ENCODE results near the gene IGFBP7.

DNA sequence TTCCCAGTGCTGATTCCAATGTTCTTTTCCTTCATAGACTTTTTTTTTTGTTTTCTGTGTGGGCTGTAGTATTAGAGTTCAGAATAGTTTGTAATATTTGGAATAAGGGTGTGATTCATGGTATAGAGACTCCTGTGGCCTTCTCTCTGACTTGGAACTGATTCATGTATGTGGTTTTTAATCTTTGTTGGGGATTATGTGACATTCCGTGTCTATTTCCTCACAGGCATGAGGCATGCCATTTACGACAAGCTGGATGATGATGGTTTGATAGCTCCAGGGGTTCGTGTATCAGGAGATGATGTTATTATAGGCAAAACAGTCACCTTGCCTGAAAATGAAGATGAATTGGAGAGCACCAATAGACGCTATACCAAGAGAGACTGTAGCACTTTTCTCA, 87.1 kb downstream of the IGFBP7 start:
- no peak for TF ChIP-seq POLR2A (IDR thresholded peaks at IDR 0.05)
- TF ChIP-seq, protein P1, sequence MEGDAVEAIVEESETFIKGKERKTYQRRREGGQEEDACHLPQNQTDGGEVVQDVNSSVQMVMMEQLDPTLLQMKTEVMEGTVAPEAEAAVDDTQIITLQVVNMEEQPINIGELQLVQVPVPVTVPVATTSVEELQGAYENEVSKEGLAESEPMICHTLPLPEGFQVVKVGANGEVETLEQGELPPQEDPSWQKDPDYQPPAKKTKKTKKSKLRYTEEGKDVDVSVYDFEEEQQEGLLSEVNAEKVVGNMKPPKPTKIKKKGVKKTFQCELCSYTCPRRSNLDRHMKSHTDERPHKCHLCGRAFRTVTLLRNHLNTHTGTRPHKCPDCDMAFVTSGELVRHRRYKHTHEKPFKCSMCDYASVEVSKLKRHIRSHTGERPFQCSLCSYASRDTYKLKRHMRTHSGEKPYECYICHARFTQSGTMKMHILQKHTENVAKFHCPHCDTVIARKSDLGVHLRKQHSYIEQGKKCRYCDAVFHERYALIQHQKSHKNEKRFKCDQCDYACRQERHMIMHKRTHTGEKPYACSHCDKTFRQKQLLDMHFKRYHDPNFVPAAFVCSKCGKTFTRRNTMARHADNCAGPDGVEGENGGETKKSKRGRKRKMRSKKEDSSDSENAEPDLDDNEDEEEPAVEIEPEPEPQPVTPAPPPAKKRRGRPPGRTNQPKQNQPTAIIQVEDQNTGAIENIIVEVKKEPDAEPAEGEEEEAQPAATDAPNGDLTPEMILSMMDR (IDR thresholded peaks at IDR 0.05), result no peak

Measured in adrenal gland (tissue), 5 donors.